ENCODE measurements around the gene PINLYP. TPM values are rescaled to one million over a fixed set of nuclear protein-coding genes. Genes with fewer than 3 reads are reported as not detected.

Gene PINLYP
- total RNA-seq, 1 experiment from 2014 or later, result 0.17 TPM

DNA sequence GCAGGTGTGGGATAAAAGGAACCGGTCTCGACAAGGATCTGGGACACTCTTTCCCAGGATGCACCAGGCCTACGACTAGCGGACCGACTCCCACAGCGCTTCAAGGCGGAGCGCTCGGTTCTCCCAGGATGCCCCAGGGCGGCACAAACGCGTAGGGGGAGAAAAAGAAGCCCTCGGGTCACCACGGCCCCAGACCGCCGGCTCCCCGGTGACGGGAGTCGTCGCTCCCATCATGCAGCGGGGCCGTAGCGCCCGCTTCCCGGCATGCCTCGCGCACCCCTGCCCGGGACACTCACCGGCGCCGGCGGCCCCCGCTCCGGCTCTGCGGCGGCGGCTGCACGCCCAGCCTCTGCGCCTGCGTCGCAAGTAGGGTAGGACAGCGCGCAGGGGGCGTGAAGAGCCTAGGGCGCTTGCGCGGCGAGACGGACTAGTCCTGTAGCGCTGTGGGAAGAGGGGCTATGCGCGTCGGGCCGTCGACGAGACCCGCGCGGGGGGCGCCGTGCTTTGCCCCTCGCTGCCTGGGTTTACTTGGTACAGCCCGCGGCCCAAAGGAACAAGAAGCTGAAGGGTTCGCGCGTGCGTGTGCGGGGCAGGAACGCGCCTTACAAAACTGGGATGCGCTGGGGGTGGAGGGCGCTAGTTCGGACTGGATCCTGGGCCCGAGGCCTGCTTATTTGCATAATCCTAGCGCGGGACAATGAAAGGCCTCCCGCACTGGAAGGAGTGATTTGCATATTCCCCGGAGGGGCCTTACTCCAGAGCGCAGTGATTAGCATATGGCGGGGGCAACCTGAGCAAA is 43.9 kb downstream of the PINLYP start, which contains the start of gene ZNF428 (continued):
- TF ChIP-seq, protein P1, sequence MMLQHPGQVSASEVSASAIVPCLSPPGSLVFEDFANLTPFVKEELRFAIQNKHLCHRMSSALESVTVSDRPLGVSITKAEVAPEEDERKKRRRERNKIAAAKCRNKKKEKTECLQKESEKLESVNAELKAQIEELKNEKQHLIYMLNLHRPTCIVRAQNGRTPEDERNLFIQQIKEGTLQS (IDR thresholded peaks at IDR 0.05), result no peak
- TF ChIP-seq POLR2AphosphoS5 (IDR thresholded peaks at IDR 0.05; ENCODE audit: low read depth, low read length), result peak; percentile 73; the same call in 1 of the 2 replicates
- no peak for TF ChIP-seq CEBPB (IDR thresholded peaks at IDR 0.05; ENCODE audit: low read depth)

DNA sequence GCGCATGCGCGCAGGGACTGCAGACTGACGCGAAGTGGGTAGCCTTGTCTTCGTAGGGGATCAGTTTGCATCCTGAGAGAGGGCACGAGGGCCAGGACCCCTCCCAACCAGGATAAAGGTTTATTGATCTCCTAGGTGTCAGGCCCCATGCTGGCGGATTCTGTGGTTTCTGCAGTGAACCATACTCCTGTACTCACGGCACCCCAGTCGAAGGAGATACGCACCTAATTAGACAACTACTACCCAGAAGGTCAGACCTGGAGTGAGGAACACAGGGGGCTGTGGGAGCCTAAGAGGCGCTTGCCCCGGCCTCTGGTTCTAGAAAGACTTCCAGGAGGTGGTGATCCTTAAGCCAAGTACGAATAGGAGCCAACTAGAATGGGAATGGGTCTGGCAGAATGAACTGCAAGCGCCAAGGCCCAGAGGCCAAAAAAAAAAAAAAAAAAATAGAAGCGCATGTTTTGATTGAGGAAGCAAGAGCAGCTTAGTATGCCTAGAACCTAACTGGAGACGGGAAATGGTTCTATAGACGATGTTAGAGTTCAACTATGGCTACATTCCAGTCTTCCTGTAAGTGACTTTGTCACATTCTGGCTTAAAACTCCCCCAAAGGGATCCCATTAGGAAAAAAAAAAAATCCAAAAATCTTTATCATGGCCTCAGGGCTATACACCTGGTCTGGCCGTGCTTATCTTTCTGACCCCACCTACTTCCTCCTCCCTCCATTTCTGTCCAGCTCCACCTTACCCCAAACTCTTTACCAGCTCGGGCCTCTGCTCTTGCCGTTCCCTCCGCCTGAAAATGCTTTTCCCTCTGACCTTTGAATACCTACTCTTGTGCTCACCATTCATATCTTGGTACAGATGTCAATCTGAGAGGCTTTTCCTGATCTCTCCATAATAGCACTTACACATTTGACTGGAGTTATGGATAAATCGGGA is 44.7 kb downstream of the PINLYP start:
- no peak for DNase-seq (ENCODE audit: low read depth, low spot score)
- ATAC-seq, result no peak
- H3K27ac ChIP-seq (ENCODE audit: low read depth, low read length), result peak overlapping the region; percentile 91
- no peaks in the 10 kb centered on the region for H3K9me2 ChIP-seq (ENCODE audit: insufficient read depth)
- peaks cover 27% of the 10 kb centered on the region for H3K79me2 ChIP-seq (ENCODE audit: insufficient read depth, low read length)
- TF ChIP-seq POLR2AphosphoS5 (IDR thresholded peaks at IDR 0.05; ENCODE audit: low read depth, low read length), result peak; percentile 20; the same call in 1 of the 2 replicates
- no peak for TF ChIP-seq EZH2phosphoT487 (IDR thresholded peaks at IDR 0.05; ENCODE audit: borderline replicate concordance)
- intact Hi-C loops (cut with micrococcal nuclease), result no loop called here
- ChIA-PET CTCF (no interaction called here), RAD21 (ENCODE audit: low non-redundant PET in 1 of 2, low total read pairs in 2 of 2, uncharacterized antibody in 2 of 2, unreplicated experiment in 2 of 2) (no interaction called here), POLR2A (no interaction called here)
- no peaks in the 10 kb centered on the region for H3K27me3 ChIP-seq (ENCODE audit: insufficient read depth, low read length)
- no peaks in the 10 kb centered on the region for H4K20me1 ChIP-seq (ENCODE audit: insufficient read depth)
- H3K4me1 ChIP-seq (ENCODE audit: control insufficient read depth in 1 of 2, insufficient read depth in 2 of 2, low read length in 2 of 2), result peaks cover 19 to 39% of the 10 kb centered on the region in 2 experiments
- H3K4me3 ChIP-seq (replicated peaks in 1 of 2; ENCODE audit: low read depth in 1 of 2, low read length in 2 of 2), result peak overlapping the region; percentile 77 to 84
- no peaks in the 10 kb centered on the region for H3K9me3 ChIP-seq (ENCODE audit: control insufficient read depth in 1 of 2, insufficient read depth in 1 of 2, low read depth in 1 of 2, low read length in 2 of 2)
- no peak overlapping the region for H2AFZ ChIP-seq (ENCODE audit: low read depth, low read length, poor library complexity, severe bottlenecking)
- TSS peak; percentile 82 for BruUV-seq (replicated peaks)
- peak overlapping the region; percentile 99 for H3K4me2 ChIP-seq (ENCODE audit: low read length)
- peak overlapping the region; percentile 72 for H3K9ac ChIP-seq (ENCODE audit: low read length)
- H3K36me3 ChIP-seq (ENCODE audit: control insufficient read depth in 1 of 2, insufficient read depth in 2 of 2, low read length in 2 of 2), result no peaks in the 10 kb centered on the region

Measured in HCT116 (cell line).